NCI-H460 (cell line): ENCODE data around the gene COMMD1. TPM values are rescaled to one million over a fixed set of nuclear protein-coding genes. Genes with fewer than 3 reads are reported as not detected.
"Not testable (repeated sequence)": the region's sequence is repeated elsewhere in the genome, so short reads cannot be mapped to it uniquely, and the experiment has no call there.

Source experiments
- DNase-seq: peaks from one replicate; pipeline ENCODE4 v3.0.0-alpha.2; 2016; ENCODE audit warnings: low read depth; ENCODE audit errors: extremely low read depth
- total RNA-seq: library from RNA; depleted of rRNA; stranded (reverse); fragments of >200 nt; shearing (Covaris generic); gene quantifications from 2 replicates; pipeline ENCODE4 v1.2.3, GENCODE V29; 2014

The COMMD1 gene
- total RNA-seq, 1 experiment from 2014 or later: 26.9 TPM

- no peak for DNase-seq
Observed at GRCh38 chr2:62010632-62011256, 105.3 kb downstream of the COMMD1 start.

GRCh38 chr2:62013641-62014040 is 108.2 kb downstream of the COMMD1 start:
- DNase-seq: no peak

DNA sequence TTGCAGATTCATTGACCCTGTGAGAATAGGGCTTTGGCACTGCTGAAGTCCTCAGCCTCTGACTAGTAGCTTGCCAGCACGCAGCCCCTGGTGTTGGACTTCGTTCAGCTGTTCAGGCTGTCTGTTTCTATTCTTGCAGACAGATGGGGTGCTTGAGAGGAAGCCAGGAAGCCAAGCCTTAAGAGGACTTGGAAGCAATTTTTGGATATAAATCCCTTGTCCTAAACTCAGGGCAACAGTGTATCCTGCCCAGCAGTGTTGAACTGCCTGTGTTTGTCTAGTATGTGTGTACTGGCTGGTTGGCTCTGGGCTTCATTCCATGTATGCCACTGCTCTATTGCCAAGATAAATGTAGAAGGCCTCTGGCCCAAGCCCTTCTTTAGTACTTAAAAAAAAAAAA is 108.6 kb downstream of the COMMD1 start:
- no peak for DNase-seq

GRCh38 chr2:62016957-62017356 is 111.5 kb downstream of the COMMD1 start:
- no peak for DNase-seq

DNA sequence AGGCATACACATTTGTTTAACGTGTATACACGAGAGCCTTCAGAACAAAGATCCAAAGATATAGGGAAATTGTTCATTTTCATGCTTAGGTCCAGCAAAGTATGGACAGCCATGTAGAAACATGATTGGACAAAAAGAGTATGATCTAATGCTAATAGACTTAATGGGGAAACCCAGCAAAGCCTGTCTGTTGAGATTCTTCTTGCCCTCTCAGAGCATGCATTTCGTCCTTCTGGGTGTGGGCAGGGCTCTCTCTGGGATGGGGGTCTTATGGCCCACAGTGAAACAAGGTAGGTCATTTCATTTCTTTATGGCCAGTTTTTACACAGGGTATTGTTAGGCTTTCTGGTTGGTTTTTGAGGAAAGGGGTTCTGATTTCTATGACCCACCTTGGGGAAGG is 124.4 kb downstream of the COMMD1 start:
- no peak for DNase-seq

- DNase-seq: no peak
Observed at GRCh38 chr2:62030902-62031301, 125.4 kb downstream of the COMMD1 start.

GRCh38 chr2:62032096-62032495 is 126.6 kb downstream of the COMMD1 start:
- DNase-seq: no peak

DNA sequence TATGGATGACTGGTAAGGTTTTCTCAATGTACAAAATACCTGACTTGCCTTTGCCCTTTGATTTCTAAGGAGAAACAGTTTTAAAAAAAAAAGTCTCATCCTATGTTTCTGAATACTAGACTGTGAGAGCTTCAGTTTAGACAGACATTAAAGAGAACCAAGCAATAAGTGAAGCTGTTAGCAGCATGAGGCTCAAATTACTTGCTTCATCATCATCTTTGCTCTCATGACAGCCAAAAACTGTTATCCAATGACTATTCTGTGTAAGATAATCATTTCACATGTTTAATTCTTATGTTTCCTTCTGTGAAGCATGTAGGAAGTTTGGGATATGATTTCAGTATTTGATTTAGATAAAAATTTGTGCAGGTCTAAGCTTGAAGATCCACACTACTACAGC is 129.2 kb downstream of the COMMD1 start:
- DNase-seq: no peak

DNA sequence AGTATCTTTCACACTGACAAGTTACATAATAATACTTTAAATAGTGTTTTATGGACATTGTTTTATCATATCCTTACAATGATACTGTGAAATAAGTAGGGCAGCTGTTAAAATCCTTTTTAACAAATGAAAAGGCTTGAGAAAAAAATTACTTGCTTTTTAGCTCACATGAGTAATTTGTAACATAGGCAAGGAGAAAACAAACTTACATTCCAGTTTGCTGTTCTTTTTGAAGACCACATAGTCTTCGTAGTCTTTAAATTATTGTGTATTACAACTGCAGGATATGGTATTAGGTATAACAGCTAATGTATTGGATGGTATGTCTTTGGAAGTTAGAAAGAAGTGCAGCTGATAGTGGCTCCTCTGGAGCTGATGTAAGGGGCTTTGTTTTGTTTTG is 130.8 kb downstream of the COMMD1 start:
- no peak for DNase-seq

DNA sequence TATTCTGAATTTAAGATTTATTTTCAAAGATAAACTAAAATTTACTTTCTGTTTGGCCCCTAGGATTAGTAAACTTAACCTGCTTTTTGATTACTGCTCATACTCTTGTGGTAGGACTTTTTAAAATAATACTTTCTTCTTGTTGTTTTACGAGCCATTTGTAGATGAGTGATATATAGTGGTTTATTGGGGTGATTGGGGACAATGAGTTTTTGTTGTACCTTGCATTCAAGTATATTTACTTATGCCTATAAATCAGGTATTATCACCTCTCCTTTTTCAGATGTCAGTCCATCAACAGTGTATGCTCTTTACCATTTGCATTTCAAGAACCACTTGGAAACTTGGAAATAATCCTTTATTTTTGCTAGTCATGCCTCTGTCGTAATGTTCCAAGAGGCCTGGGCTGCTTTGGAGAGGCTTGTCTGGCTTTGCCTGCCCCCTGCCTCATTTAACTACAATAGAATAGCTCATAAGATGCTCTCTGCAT is 131.3 kb downstream of the COMMD1 start:
- no peak for DNase-seq

DNA sequence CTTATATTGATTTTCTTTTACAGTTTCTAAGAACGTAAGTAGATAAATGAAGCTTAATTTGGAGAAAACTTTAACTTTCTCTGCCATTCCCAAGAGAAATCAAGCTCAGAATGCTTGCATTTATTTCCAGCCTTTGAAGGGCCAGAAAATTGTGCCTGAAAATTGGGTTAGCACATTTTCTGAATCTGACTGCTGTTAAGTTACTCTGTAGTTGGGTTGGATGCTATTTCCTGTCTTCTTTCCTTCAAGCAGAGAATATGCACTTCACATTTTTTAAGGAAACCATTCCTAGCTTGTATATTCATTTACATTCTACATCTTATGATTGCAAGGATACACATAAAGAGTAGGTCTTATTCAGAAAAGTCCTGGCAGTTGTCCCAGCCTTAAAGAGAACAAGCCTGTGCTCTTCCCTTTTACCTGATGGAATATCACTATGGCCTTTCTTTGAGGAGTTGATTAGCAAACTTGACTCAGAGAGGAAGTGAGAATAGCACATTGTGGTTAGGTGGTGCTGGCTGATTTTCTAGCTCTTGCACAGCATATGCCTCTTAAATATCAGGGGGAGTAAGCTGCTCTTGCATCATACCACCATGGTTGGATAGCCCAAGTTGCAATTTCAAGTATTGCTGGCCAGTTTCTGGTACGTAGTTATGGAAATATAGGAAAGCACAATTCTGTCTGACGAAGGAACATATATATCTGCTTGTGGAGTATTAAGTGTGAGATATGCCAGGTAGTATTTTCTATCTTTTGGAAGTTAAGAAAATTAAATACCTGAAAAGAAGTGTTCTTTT is 133.7 kb downstream of the COMMD1 start:
- no peak for DNase-seq

DNA sequence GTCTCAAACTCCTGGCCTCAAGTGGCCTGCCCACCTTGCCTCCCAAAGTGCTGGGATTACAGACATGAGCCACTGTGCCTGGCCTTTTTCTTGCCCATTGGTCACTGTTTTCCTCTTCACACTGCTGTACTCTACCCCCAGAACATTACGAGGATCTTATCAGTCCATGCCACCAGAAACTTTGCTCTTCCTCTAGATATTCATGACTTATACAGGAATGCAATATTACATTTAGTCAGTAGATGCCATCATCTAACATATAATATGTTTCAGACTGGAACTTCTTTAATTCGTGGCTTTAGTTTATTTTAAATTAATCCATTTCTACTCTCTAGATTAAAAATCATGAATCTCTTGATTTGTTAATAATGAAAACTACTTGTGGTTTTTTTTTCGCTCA is 135.5 kb downstream of the COMMD1 start:
- no peak for DNase-seq

- DNase-seq: not testable (repeated sequence)
Observed at GRCh38 chr2:62041701-62042385, 136.4 kb downstream of the COMMD1 start.

DNA sequence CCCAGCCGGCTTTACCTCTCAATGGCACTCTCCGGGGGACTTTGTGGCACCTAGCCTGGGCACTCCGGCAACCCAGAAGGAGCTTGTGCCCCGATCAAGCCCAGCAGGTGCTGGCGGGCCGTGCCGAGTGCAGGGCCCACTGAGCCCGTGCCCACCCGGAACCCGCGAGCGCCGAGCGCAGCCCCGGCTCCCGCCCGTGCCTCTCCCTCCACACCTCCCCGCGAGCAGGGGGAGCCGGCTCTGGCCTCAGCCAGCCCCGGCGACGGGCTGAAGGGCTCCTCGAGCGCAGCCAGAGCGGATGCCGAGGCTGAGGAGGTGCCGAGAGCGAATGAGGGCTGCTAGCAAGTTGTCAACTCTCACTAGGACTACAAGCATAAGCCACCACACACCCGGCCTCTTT is 136.9 kb downstream of the COMMD1 start:
- no peak for DNase-seq

DNA sequence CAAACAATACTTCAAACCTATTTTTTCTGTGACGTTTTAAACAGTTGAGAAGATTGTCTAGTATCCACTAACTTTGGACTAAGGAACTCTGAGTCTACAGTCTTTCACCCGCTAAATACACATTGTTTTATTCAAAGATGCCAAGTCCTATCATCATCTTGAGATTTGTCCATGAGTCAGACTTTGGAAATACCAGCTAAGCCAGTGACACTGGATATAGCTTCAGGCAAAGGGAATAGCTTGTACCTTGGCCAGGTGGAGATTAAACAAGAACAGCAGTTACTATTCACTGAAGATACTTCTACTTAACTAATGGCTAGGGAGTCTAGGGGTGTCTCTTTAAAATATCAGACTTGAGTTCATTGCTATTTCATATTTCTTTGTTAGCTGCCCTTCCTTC is 137.5 kb downstream of the COMMD1 start:
- no peak for DNase-seq

- no peak for DNase-seq
Observed at GRCh38 chr2:62045017-62045543, 139.6 kb downstream of the COMMD1 start.

- DNase-seq: no peak
Observed at GRCh38 chr2:62046141-62046540, 140.7 kb downstream of the COMMD1 start.

GRCh38 chr2:62050456-62051045 is 145.1 kb downstream of the COMMD1 start:
- DNase-seq: no peak

DNA sequence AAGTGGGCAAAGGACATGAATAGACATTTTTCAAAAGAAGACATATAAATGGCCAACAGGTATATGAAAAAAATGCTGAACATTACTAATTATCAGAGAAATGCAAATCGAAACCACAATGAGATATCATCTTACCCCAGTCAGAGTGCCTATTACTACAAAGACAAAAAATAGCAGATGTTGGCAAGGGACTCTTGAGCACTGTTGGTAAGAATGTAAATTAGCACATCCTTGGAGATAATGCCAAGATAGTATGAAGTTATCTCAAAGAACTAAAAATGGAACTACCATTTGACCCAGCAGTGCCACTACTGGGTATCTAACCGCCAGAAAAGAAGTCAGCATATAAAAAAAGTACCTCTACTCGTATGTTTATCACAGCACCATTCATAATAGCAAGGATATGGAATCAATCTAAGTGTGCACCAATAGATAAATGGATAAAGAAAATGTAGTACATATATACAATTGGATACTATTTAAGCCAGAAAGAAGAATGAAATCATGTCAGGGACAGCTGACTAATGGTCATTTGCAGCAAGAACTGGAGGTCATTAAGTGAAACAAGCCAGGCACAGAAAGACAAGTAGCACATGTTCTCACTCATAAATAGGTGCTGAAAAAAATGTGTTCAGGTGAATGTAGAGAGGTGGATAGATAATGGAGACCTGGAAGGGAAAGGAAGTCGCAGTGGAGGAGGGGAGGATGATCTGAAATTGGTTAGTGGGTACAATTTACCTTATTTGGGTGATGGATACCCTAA is 148.7 kb downstream of the COMMD1 start:
- DNase-seq: no peak

DNA sequence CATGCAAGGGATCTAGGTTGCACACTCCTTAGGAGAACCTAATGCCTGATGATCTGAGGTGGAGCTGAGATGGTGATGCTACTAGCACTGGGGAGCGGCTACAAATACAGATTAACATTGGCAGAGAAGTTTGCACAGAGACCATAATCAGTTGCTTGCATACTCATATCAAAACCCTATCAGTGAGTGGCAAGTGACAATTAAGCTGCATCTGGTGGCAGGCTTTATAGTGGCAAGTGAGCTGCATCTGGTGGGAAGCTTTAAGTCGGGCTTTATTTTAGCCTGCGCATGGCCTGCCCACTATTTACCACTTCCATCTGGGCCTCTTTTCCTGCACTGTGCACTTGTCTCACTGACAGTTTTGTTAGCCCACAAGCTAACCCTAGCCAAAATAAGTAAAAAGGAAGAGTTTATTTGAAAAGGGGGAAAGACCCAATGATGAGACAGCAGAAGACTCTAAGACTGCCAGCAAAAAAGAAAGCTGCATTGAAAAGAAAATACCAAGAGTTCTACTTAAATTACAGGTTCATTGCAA is 149.5 kb downstream of the COMMD1 start:
- DNase-seq: no peak
